GM18868 (cell line): ENCODE data around the gene FBXL20.
"Not testable (repeated sequence)": the region's sequence is repeated elsewhere in the genome, so short reads cannot be mapped to it uniquely, and the experiment has no call there.

ENCODE experiments used
- ATAC-seq: cut with Tn5 transposase; IDR thresholded peaks from one replicate; pipeline ENCODE4 v1.9.1; 2021; ENCODE audit warnings: mild to moderate bottlenecking, moderate library complexity; ENCODE audit not compliant: unreplicated experiment

FBXL20 gene, protein sequence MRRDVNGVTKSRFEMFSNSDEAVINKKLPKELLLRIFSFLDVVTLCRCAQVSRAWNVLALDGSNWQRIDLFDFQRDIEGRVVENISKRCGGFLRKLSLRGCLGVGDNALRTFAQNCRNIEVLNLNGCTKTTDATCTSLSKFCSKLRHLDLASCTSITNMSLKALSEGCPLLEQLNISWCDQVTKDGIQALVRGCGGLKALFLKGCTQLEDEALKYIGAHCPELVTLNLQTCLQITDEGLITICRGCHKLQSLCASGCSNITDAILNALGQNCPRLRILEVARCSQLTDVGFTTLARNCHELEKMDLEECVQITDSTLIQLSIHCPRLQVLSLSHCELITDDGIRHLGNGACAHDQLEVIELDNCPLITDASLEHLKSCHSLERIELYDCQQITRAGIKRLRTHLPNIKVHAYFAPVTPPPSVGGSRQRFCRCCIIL

DNA sequence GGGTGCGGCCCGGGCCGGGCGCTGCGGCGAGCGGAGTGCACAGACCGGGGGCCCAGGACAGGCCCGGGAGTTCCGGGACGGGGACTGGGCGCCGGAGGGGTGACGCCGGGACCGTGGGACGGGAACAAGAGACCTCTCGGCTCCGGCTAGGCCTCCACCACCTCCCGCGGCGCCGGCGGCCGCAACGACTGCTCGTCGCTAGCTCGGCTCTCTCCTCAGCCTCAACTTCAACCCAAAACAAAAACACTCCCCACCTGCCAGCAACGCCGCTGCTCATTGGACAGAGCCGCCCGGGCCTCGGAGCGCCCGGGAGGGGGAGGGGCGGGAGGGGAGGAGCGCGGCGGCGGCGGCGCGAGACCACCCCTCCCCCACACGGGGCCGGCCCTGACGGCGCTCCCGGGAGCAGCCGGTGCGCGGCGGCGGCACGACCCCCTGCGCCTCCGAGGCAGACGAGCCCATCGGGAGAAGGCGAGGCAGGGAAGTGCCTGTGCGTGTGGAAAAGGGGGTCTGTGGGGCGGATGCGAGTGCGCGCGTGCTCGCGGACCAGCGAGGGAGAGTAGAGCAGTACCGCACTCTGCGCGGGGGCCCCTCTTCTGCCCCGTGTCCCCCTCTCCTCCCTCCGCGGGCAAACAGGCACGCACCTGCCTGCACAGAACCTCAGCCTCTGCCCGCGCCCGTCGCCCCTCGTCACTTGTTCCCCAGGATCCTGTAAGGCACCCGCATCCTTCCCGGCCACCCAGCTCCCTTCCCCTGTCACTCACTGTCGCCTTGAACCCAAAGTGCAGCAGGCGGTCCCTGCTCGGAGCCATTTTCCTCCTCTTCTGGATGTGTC is at the start of gene FBXL20:
FBXL20 (minus strand) TSS at position 215 of the 832 bp plus-strand sequence. CDS start 224 bp downstream, outside the sequence.
- ATAC-seq, result peak; percentile 86

DNA sequence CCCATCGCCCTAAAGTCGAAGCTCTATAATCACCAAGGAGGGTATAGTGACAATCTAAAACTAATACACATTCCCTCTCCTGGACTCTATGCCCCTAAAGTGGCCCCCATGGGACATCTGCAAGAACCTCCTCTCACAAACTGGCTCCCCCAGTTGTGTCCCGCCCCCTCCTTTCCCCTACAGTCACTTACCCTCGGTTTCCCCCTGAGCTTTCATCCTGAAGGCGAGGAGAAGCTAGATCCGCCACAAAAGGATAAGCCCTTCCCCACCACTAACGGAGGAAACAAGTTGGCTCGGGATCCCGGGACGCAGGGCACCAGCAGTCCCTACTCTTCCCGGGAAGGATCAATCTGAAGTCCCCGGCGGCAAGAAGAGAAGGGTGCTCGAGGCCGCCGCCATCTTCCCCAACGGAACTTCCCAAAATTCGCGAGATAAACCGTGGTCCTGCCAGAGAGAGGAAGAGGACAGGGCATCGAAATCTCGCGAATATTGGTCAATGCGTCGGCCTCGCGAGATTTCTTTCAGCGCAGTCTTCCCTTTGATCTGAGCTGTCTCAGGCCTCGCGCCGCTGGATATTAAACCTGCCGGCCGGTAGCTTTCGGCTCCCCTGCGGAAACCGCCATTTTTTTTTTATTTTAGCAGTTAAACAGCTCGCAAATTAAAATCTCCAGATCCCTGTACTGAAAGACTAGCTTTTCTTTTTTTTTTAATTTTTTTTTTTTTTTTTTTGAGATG is 49.6 kb upstream of the FBXL20 start, which contains the start of gene MED1:
MED1 (minus strand) TSS at position 417 of the 735 bp plus-strand sequence; CDS start at position 216, 201 bp downstream.
- ATAC-seq, result peak; percentile 79

DNA sequence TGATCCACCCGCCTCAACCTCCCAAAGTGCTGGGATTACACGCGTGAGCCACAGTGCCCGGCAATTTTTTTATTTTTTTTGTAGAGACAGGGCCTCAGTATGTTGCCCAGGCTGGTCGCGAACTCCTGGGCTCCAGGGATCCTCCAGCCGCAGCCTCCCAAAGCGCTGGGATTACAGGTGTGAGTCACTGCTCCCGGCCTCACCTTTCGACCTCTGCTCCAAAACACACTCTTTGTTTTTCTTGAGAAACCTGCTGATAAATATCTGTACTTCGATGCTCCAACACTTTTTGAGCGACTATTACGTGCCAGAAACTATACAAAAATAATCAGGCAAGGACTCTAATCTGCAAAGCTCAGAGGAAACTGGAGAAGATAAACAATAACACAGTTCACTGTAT is 48.6 kb upstream of the FBXL20 start:
- no peak for ATAC-seq

DNA sequence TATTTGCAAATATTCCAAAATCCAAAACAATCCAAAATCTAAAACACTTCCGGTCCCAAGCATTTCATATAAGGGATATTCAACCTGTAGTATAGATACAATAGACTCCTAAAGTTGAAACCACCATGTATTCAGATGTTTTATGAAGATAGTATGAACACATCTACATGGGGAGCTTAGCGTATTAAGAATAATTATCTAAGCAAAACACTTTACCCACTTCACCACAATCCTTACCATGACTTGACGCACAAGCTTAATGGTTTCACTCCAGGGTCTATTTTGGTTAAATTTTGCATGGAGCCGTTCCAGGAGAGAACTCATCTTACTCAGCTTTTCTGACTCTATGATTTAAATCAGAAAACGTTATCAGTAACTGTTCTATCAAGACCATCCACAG is 46.1 kb upstream of the FBXL20 start:
- ATAC-seq, result no peak

DNA sequence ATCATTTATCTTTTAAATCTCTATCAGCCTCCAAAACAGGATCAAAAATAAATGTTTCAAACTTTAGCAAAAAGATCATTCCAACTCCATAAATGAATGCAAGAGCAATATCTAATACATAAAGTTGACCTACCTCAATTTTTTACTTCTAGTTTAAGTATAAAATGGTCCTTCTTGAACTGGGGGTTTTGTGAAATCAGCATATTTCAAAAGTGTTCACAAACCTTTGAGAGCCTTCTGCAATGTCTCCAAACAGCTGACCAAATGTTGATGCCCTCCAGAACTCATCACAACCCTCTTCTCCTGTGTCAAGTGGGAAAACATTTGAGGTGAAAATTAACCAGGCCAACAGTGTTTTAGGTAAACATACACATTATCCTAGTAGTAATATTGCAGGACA is 41.9 kb upstream of the FBXL20 start:
- ATAC-seq, result no peak

DNA sequence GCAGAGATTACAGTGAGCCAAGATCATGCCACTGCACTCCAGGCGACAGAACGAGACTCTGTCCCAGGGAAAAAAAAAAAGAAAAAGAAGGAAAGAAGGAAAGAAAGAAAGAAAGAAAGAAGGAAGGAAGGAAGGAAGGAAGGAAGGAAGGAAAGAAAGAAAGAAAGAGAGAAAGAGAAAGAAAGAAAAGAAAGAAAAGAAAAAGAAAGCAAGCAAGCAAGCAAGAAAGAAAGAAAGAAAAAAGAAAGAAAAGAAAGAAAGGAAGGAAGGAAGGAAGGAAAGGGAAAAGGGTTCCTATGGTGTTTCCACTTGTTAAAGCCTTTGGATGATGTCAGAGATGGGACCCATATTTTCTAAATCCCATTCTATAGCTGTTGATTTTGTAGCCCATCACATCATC is 38.4 kb upstream of the FBXL20 start:
- not testable (repeated sequence) for ATAC-seq

DNA sequence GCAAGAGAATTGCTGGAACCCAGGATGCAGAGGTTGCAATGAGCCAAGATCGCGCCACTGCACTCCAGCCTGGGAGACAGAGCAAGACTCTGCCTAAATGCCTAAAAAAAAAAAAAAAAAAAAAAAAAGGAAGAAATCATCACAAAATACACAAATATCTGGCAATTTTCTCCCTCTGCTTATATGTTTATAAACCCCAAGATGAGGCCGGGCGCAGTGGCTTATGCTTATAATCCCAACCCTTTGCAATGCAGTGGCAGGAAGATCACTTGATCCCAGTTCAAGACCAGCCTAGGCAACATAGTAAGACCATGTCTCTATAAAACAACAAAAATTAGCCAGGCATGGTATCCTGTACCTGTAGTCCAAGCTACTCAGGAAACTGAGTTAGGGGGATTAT is 28.2 kb upstream of the FBXL20 start:
- no peak for ATAC-seq

DNA sequence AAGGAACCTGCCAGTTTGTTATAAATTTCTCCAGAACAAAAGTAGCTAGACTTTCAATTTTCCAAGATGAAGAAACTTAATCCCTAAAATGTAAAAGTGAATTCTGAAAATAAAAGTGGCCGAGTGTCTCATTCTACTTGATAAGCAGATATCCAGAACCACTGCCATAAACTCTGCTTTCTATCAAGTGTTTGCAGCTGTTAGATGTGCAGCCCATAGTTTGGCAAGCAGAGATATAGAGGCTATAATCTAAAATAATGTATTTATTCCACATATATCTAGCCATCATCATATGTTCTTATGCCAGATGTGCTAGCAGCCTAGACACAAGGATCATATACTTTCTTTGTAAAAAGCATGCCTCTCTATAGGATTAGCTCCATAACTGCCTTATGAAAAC is 14.7 kb upstream of the FBXL20 start:
- no peak for ATAC-seq

DNA sequence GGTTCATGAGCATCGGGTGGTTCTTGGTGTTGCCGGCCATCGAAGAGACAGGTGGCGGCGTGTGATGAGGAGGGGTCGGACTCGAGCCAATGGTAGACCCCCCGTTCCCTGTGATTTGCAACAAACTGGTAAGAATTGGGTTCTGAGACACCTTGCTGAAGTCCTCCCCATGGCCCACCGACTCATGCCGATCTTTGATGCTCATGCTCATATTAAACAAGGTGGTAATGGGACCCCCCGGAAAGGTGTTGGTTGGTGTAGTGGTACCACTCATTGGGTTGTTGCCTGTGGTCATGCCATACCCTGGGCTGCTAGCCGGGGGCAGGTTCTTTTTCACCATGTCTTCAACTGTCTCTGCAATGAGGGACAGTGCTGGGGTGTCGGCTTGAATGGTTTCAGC is 8.9 kb upstream of the FBXL20 start:
- ATAC-seq, result no peak

DNA sequence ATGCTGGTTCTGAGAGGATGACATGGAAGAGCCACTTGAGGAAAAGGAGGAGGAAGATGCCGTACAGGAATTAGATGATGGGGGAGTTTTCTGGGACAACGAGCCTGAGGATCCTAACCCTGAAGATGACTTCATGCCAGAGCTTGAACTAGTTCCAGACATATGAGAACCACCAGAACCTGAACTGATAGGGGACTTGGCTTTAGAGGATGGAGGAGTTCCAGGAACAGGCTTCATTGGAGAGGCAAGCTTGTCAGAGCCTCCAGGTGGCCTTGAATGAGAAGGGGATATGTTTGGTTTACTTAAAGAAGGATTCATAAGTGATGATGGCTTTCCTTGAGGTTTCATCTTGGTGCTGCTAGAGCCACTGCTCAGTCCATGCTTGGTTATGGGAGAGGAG is 6.9 kb upstream of the FBXL20 start:
- no peak for ATAC-seq

DNA sequence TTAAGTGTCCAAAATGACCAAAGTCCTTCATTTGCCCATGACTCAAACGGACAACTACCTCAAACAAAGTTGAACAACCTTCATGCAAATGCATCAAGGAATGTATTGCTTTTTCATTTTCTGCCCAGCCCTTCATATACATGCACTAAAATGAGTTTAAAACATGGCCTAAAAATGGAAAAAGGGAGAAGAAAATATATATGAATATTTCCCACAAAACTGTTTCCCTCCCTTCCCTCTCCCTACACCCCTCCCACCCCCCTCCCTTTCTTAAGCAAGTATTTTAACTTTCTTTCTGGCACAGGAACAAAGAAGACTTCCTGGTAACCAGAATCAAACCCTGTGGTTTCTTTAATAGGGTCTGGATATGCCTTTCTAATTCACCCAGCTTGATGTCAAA is 5.5 kb upstream of the FBXL20 start:
- ATAC-seq, result no peak

DNA sequence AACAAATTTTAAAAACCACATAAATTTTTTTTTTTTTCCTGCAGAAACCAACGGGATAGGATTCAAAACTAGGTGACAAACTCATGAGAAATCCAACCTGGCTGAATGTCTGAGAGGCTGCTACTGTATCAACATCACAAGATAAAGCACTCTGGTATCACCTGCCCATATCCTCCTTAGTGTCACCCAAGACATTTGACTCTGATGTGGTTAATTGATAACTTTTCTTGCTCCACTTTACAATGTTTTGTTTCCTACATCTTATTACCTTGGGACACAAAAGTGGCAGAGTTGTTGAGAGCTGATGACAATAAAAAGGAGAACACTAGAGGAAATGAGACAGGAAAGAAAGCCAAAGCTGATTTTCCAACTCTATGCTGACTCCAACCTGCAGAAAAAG is 4.0 kb upstream of the FBXL20 start:
- ATAC-seq, result no peak

DNA sequence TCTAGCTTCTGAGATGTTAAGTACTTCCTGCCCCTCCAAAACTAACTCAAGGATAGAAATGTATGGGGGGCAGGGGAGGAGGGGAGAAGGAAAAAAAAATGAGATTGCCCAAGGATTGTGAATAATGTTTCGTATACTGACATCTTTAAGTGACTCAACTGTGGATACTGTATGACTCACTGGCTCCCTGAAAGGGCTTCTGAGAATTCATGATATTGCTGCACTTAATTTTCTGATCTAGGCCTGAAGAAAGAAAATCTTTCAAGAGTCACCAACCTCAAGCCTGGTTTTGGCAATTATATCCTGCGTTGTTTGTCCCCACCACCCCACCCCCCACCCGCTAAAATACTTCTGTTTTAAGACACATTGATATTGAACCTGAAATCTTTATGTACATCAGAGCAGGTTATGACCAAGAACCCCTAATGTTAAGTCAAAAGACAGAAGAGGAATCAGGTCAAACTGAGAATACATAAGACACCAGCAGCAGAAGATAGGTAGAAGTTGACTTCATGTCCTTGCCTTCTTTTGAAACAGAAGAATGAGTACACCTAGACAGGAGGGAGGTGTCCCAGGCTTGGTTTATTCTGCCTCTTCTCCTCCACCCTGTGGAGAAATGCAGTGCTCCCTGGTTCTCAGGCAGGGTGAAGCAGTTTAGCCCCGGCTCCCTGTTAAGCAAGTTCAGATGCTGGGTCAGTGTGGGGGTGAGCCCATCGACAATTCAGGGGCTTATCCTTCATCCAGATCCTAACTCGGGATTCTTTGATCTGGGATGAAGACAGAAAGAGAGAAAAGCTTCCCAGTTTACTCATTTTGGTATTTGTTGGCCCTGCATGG is 3.3 kb upstream of the FBXL20 start:
- no peak for ATAC-seq

DNA sequence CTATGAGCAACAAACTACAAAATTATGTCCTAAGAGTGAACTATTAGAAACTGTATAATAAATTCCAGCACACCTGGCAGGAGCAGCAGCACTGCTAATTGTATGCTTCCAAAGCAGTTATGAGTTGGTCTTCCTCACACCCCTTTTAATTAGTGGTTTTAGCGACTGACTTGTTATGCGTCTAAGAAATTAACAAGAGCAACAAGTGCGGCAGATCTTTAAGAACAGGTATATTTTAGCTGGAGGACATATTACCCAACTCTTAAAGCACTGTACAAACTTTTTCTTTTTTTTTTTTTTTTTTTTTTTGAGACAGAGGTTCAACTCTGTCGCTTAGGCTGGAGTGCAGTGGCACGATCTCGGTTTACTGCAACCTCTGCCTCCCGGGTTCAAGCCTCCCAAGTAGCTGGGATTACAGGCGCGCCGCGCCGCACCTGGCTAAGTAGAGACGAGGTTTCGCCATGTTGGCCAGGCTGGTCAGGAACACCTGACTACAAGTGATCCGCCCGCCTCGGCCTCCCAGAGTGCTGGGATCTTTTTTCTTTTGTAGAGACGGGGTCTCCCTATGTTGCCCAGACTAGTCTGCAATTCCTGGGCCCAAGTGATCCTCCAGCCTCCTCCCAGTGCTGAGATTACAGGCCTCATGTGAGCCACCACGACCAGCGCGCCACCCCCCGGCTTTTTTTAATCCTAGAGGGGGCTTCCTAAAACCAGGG is 1.6 kb upstream of the FBXL20 start:
- ATAC-seq, result no peak

DNA sequence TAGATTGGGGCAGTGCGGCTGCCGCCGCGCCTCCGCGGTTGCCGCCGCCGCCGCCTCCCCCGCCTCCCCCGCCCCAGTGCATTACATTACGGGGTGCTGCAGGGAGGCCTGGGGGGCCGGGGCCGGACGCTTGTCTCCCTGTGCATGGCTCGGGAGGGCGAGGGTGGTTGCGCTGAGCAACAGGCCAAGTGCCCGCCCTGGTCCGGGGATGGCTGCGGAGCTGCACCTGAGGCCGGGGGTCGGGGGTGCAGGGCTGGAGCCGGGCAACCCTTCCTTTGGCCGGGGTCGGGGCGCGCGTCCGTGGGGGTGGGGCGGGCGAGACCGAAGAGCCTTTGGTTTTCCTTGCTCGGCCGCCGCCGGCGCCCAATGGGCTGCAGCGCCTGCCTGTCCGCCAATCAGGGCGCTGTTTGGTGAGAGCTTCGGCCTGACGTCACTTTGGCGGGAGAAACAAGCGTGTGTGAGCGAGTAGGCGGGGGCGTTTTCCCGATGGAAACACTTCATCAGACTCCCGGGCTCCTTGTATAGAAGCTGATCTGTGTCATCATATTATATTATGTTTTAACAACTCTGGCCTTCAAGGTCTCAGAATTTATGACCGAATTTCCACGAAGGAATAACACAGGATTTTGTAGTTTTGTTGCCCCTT is 941 bp upstream of the FBXL20 start:
- ATAC-seq, result peak; percentile 69

DNA sequence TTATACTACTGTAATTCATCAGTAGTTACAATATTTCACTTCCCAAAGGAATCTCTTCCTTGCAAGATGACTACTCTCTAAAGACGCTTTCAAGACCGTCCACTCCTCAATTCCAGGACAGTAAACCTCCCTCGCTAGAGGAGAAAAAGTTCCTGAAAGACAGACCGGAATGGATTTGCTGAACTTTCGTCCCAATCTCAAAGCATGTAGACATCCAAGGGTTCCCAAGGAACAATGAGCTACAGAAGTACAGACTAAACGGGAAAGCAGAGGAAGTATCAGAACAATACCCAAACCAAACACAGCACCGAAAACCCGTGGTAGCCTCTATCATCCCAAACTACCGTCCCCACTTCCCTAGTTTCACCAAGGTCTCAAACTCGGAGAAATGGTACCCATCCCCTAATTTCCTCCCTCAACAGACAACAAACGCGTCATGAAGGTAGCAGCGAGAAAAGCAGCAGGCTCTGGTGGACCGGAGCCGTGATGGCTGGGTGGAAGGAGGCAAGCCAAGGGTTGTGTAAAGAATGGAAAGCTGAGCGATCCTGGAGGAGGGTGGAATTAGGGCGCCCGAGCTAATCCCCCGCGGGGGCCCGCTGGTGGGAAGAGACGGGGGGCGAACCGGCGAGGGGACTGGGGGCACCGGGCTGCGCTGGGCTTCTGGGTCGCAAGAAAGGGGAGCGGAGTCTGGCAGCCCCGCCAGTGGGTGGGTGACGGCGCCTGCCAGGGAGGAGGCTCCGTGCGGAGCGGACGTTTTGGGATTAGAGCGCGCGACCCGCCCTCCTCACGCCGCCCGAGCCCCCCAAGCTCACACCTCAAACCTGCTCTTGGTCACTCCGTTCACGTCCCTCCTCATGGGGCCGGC is 647 bp downstream of the FBXL20 start:
- ATAC-seq, result no peak

DNA sequence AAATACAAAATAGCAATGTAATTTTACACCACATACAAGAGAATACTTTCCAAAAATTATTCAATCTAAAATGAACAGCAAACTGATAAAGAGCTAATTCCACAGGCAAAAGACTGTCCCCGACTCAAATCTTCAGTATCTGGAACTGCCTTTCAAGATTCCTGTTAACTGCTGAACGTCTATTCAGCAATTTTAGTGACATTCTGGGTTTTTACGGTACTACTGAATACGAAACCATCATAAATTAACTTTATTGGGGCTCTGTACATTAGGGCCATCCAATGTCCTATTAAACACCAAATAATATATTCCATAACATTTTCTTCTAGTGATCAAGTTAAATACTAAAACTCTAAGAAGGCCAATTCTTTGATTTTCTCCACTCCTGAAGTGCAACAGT is 1.6 kb downstream of the FBXL20 start:
- no peak for ATAC-seq

DNA sequence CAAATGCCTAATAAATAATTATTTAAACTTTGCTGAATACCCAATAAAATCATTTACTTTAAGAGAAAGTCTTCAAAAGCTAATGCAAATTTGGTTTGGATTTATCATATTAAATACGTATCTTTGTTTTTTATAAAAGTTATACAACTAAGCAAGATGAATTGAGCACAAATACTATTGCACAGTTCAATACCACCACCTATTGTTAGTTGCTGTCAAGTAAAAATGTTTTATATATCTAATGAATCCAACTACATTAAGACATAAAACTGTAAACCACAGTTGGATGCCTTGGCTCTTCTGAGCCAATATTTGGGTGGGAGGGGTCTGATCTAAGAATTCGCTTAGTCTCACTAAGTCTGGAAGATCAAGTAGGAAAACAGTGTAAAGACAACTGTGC is 7.7 kb downstream of the FBXL20 start:
- no peak for ATAC-seq
